HCT116 (cell line): Measurements from ENCODE around the gene PPP1R12C. TPM values are rescaled to one million over a fixed set of nuclear protein-coding genes. Genes with fewer than 3 reads are reported as not detected.

Source experiments
- ATAC-seq: fragments of 200-7000 bp; cut with Tn5 transposase; 2 replicates; pipeline ENCODE4 v1.9.1; 2020; ENCODE audit warnings: mild to moderate bottlenecking, moderate library complexity
- BruUV-seq: library from RNA; stranded (reverse); fragments of 400-500 nt; replicated peaks from 2 replicates; lab custom pipeline; 2021; lab: Mats Ljungman, UMichigan
- CTCF ChIA-PET: fragments of 300-600 bp; sonication (Branson Sonifier 250); formaldehyde crosslinking; loops from one replicate; lab custom pipeline; 2021; ENCODE audit warnings: antibody characterized with exemption; lab: Charles Lee
- POLR2A ChIA-PET: fragments of 300-600, 350-600 bp; sonication (Branson Sonifier 250); formaldehyde crosslinking; loops from one replicate; lab custom pipeline; 2021; ENCODE audit warnings: antibody characterized with exemption; lab: Charles Lee
- RAD21 ChIA-PET, 2 experiments: fragments of 300-600 bp; sonication (Branson Sonifier 250); formaldehyde crosslinking; loops; one replicate each; lab custom pipeline; 2023; ENCODE audit warnings: low total read pairs in 2 of 2; ENCODE audit not compliant: uncharacterized antibody in 2 of 2, unreplicated experiment in 2 of 2, low non-redundant PET in 1 of 2; lab: Charles Lee
- DNase-seq: peaks from one replicate; pipeline ENCODE4 v3.0.0-alpha.2; 2010; ENCODE audit warnings: low read depth, low spot score
- H2AFZ ChIP-seq: fragments of 200-600 bp; shearing (Covaris generic), sonication (generic); 2 replicates; pipeline ENCODE4 v1.6.1; 2017; ENCODE audit warnings: low read depth, mixed run types, mixed read lengths, antibody characterized with exemption, low read length; ENCODE audit not compliant: poor library complexity, severe bottlenecking
- H3K27ac ChIP-seq: 2 replicates; pipeline ENCODE4 v1.5.1; 2012; ENCODE audit warnings: low read depth, low read length
- H3K27me3 ChIP-seq: fragments of 200-600 bp; sonication (generic); 2 replicates; pipeline ENCODE4 v1.6.1; 2016; ENCODE audit warnings: mixed run types, low read length, mixed read lengths; ENCODE audit not compliant: insufficient read depth
- H3K36me3 ChIP-seq, 2 experiments: fragments of 200-500 bp in 1 of 2; fragments of 200-600 bp in 1 of 2; sonication (Bioruptor generic) in 1 of 2; sonication (generic) in 1 of 2; 2 replicates each; pipeline versions ENCODE4 v1.5.1 to v1.6.1; 2014 to 2016; ENCODE audit warnings: low read length in 2 of 2, inconsistent platforms in 1 of 2, mixed read lengths in 1 of 2, mixed run types in 1 of 2; ENCODE audit not compliant: insufficient read depth in 2 of 2, control insufficient read depth in 1 of 2
- H3K4me1 ChIP-seq, 2 experiments: fragments of 200-600 bp in 1 of 2; sonication (generic) in 1 of 2; 2 replicates each; pipeline versions ENCODE4 v1.5.1 to v1.6.1; 2012 to 2017; ENCODE audit warnings: low read length in 2 of 2, inconsistent platforms in 1 of 2, mild to moderate bottlenecking in 1 of 2, mixed read lengths in 1 of 2, mixed run types in 1 of 2, moderate library complexity in 1 of 2; ENCODE audit not compliant: insufficient read depth in 2 of 2, control insufficient read depth in 1 of 2
- H3K4me2 ChIP-seq: fragments of 200-600 bp; sonication (generic); 2 replicates; pipeline ENCODE4 v1.6.1; 2017; ENCODE audit warnings: mixed run types, low read length, mixed read lengths
- H3K4me3 ChIP-seq, 2 experiments: fragments of 200-600 bp in 1 of 2; sonication (generic) in 1 of 2; replicated peaks in 1 of 2; 2 replicates each; pipeline ENCODE4 v1.5.1; 2011 to 2016; ENCODE audit warnings: low read length in 2 of 2, control low read depth in 1 of 2, low read depth in 1 of 2, mild to moderate bottlenecking in 1 of 2, mixed read lengths in 1 of 2, mixed run types in 1 of 2
- H3K79me2 ChIP-seq: fragments of 200-600 bp; sonication (generic); 2 replicates; pipeline ENCODE4 v1.6.1; 2017; ENCODE audit warnings: mild to moderate bottlenecking, mixed run types, low read length, moderate library complexity, mixed read lengths; ENCODE audit not compliant: insufficient read depth
- H3K9ac ChIP-seq: fragments of 200-600 bp; sonication (generic); 2 replicates; pipeline ENCODE4 v1.6.1; 2016; ENCODE audit warnings: low read length, mixed read lengths
- H3K9me2 ChIP-seq: fragments of 200-600 bp; sonication (generic), shearing (Covaris generic); 2 replicates; pipeline ENCODE4 v1.6.1; 2017; ENCODE audit warnings: mixed run types, mild to moderate bottlenecking, moderate library complexity; ENCODE audit not compliant: insufficient read depth
- H3K9me3 ChIP-seq, 2 experiments: fragments of 200-500 bp in 1 of 2; fragments of 200-600 bp in 1 of 2; sonication (Bioruptor generic) in 1 of 2; sonication (generic) in 1 of 2; 2 replicates each; pipeline ENCODE4 v1.6.1; 2014 to 2017; ENCODE audit warnings: low read length in 2 of 2, mixed read lengths in 2 of 2, inconsistent platforms in 1 of 2, low read depth in 1 of 2, mild to moderate bottlenecking in 1 of 2, mixed run types in 1 of 2, moderate library complexity in 1 of 2; ENCODE audit not compliant: control insufficient read depth in 1 of 2, insufficient read depth in 1 of 2
- H4K20me1 ChIP-seq: fragments of 200-600 bp; sonication (generic), shearing (Covaris generic); 2 replicates; pipeline ENCODE4 v1.6.1; 2017; ENCODE audit warnings: mixed run types, mild to moderate bottlenecking, moderate library complexity; ENCODE audit not compliant: insufficient read depth
- FOSL1 ChIP-seq: IDR thresholded peaks from 2 replicates; pipeline ENCODE4 v1.6.1; 2012; ENCODE audit warnings: low read depth
- SIN3A ChIP-seq: IDR thresholded peaks from 2 replicates; pipeline ENCODE4 v1.6.1; 2012; ENCODE audit warnings: low read depth
- SP1 ChIP-seq: IDR thresholded peaks from 2 replicates; pipeline ENCODE4 v1.6.1; 2012; ENCODE audit warnings: low read depth
- intact Hi-C: fragments of 100-400 bp; cut with micrococcal nuclease; formaldehyde crosslinking; loops from 2 replicates; pipeline ENCODE4 v1.10.0; 2022
- total RNA-seq: library from RNA; stranded (reverse); gene quantifications from one replicate; pipeline ENCODE4 v1.2.1, GENCODE V29; 2021; ENCODE audit not compliant: unreplicated experiment

PPP1R12C gene
- total RNA-seq, 1 experiment from 2014 or later = 83.2 TPM

- ATAC-seq (peak; percentile 4; the same call in 1 of the 2 replicates), DNase-seq (no peak)
- H3K9me3 ChIP-seq = no peaks in the 10 kb centered on the region
- ChIA-PET RAD21 (no interaction called here), CTCF (interaction anchor here (1.3 kb wide), 1 partner anchor 189 kb away, joined by 3 read pairs; no protein-coding TSS in a partner anchor), POLR2A (interaction anchor here (0.6 to 1.3 kb wide), 2 partner anchors 10 to 409 kb away, joined by 3 to 7 read pairs; no protein-coding TSS in a partner anchor)
- H4K20me1 ChIP-seq = no peaks in the 10 kb centered on the region
- no peak for TF ChIP-seq FOSL1
- BruUV-seq = no TSS peak
- peaks cover 37 to 42% of the 10 kb centered on the region in 2 experiments for H3K4me1 ChIP-seq
- H3K4me3 ChIP-seq = peak overlapping the region in 1 of 2 experiments; percentile 35; a peak in 1 of 4 replicates
- no peak overlapping the region for H2AFZ ChIP-seq
- no peaks in the 10 kb centered on the region for H3K79me2 ChIP-seq
- H3K36me3 ChIP-seq = no peaks in the 10 kb centered on the region
- no peaks in the 10 kb centered on the region for H3K9me2 ChIP-seq
- intact Hi-C loops = no loop called here
- peak overlapping the region; percentile 99 for H3K4me2 ChIP-seq
- H3K27ac ChIP-seq = no peak overlapping the region
- H3K9ac ChIP-seq = peak overlapping the region; percentile 12; the same call in 1 of the 2 replicates
- H3K27me3 ChIP-seq = no peaks in the 10 kb centered on the region
Observed at GRCh38 chr19:55070466-55071128, 46.8 kb downstream of the PPP1R12C start.

GRCh38 chr19:55069865-55070197 lies 47.6 kb downstream of the PPP1R12C start:
- intact Hi-C loops = no loop called here
- H3K27ac ChIP-seq = peak overlapping the region; percentile 41; the same call in 1 of the 2 replicates
- peak overlapping the region; percentile 50 to 70; a peak in 3 of 4 replicates for H3K4me3 ChIP-seq
- no peaks in the 10 kb centered on the region for H4K20me1 ChIP-seq
- no peaks in the 10 kb centered on the region for H3K9me3 ChIP-seq
- H3K79me2 ChIP-seq = no peaks in the 10 kb centered on the region
- no peaks in the 10 kb centered on the region for H3K27me3 ChIP-seq
- POLR2A ChIA-PET = interaction anchor here (0.6 to 1.3 kb wide), 2 partner anchors 11 to 410 kb away, joined by 3 to 7 read pairs; no protein-coding TSS in a partner anchor
- no peaks in the 10 kb centered on the region for H3K36me3 ChIP-seq
- CTCF ChIA-PET = interaction anchor here (1.3 kb wide), 2 partner anchors 10 to 189 kb away, joined by 3 read pairs; no protein-coding TSS in a partner anchor
- H3K4me1 ChIP-seq = peaks cover 31 to 35% of the 10 kb centered on the region in 2 experiments
- no TSS peak for BruUV-seq
- no peak overlapping the region for H2AFZ ChIP-seq
- ATAC-seq = no peak
- H3K4me2 ChIP-seq = peak overlapping the region; percentile 99
- H3K9ac ChIP-seq = peak overlapping the region; percentile 67
- RAD21 ChIA-PET = no interaction called here
- H3K9me2 ChIP-seq = no peaks in the 10 kb centered on the region
- DNase-seq = no peak
- 0 out of 2 replicates have a peak, but pooled peaks have one; percentile 5 for TF ChIP-seq SP1
- no peak for TF ChIP-seq SIN3A
